HG03558 (cell line): ENCODE data around the gene HAUS3.

Source experiments
- ATAC-seq: cut with Tn5 transposase; IDR thresholded peaks from one replicate; pipeline ENCODE4 v1.9.1; 2021; ENCODE audit warnings: moderate number of reproducible peaks; ENCODE audit not compliant: unreplicated experiment; ENCODE audit errors: extremely low read depth

HAUS3 gene

GRCh38 chr4:2253160-2254084 is 11.5 kb upstream of the HAUS3 start:
- no peak for ATAC-seq

GRCh38 chr4:2252530-2253091 is 10.7 kb upstream of the HAUS3 start:
- no peak for ATAC-seq

GRCh38 chr4:2251795-2252529 is 10.0 kb upstream of the HAUS3 start:
- ATAC-seq = no peak

GRCh38 chr4:2251073-2251794 is 9.3 kb upstream of the HAUS3 start:
- ATAC-seq = no peak

GRCh38 chr4:2250357-2251072 is 8.6 kb upstream of the HAUS3 start:
- no peak for ATAC-seq

- no peak for ATAC-seq
Measured at GRCh38 chr4:2249526-2250356, 7.8 kb upstream of the HAUS3 start.

- no peak for ATAC-seq
Measured at GRCh38 chr4:2248821-2249261, 6.9 kb upstream of the HAUS3 start.

- no peak for ATAC-seq
Measured at GRCh38 chr4:2248044-2248780, 6.3 kb upstream of the HAUS3 start.

- no peak for ATAC-seq
Measured at GRCh38 chr4:2247128-2248043, 5.5 kb upstream of the HAUS3 start.

- ATAC-seq = no peak
Measured at GRCh38 chr4:2246384-2247127, 4.6 kb upstream of the HAUS3 start.

- no peak for ATAC-seq
Measured at GRCh38 chr4:2245787-2246275, 3.9 kb upstream of the HAUS3 start.

GRCh38 chr4:2245057-2245786 is 3.3 kb upstream of the HAUS3 start:
- no peak for ATAC-seq

GRCh38 chr4:2243681-2244380 is 1.9 kb upstream of the HAUS3 start:
- no peak for ATAC-seq

GRCh38 chr4:2241003-2241402 is 918 bp downstream of the HAUS3 start:
- no peak for ATAC-seq
